ENCODE data around the gene METTL6. TPM values are rescaled to one million over a fixed set of nuclear protein-coding genes. Genes with fewer than 3 reads are reported as not detected.
A peak's percentile ranks its signal among the peaks of the same experiment; 100 is the strongest.
"Not testable (repeated sequence)": the region's sequence is repeated elsewhere in the genome, so short reads cannot be mapped to it uniquely, and the experiment has no call there.

The METTL6 gene
- total RNA-seq, 4 donors from 2014 or later: 6.8 to 16.3 (median 12.0) TPM

GRCh38 chr3:15368561-15369135 is 58.7 kb downstream of the METTL6 start:
- no peaks in the 10 kb centered on the region for H3K27me3 ChIP-seq
- TF ChIP-seq POLR2AphosphoS5 (IDR thresholded peaks at IDR 0.05) (no peak), EP300 (IDR thresholded peaks at IDR 0.05) (no peak), POLR2A (IDR thresholded peaks at IDR 0.05) (no peak), CTCF (IDR thresholded peaks at IDR 0.05) (no peak)
- 88% methylated on average over 6 of the region's 6 CpGs for WGBS
- peaks cover 10% of the 10 kb centered on the region for H3K4me1 ChIP-seq
- no peak overlapping the region for H3K27ac ChIP-seq
- H3K36me3 ChIP-seq: no peaks in the 10 kb centered on the region
- no peak overlapping the region for H3K4me3 ChIP-seq
- no peaks in the 10 kb centered on the region for H3K9me3 ChIP-seq
- no peak for DNase-seq (ENCODE audit: low spot score in 2 of 2)

- TF ChIP-seq EP300 (IDR thresholded peaks at IDR 0.05) (no peak), POLR2AphosphoS5 (IDR thresholded peaks at IDR 0.05) (no peak), POLR2A (IDR thresholded peaks at IDR 0.05) (no peak), CTCF (IDR thresholded peaks at IDR 0.05) (no peak)
- H3K27ac ChIP-seq: no peak overlapping the region
- H3K36me3 ChIP-seq: no peaks in the 10 kb centered on the region
- no peaks in the 10 kb centered on the region for H3K27me3 ChIP-seq
- no peak for DNase-seq (ENCODE audit: low spot score in 2 of 2)
- no peak overlapping the region for H3K4me3 ChIP-seq
- H3K4me1 ChIP-seq: peaks cover 24% of the 10 kb centered on the region
- no peaks in the 10 kb centered on the region for H3K9me3 ChIP-seq
- WGBS: 20% methylated on average over 1 of the region's 1 CpG
Measured at GRCh38 chr3:15367059-15367458, 60.3 kb downstream of the METTL6 start.

GRCh38 chr3:15364078-15364477 is 63.3 kb downstream of the METTL6 start:
- H3K4me3 ChIP-seq; H3K9me3 ChIP-seq; H3K27me3 ChIP-seq; H3K36me3 ChIP-seq; H3K27ac ChIP-seq; DNase-seq (ENCODE audit: low spot score in 2 of 2): not testable (repeated sequence)
- H3K4me1 ChIP-seq: peaks cover 42% of the 10 kb centered on the region
- WGBS: 30% methylated on average over 6 of the region's 6 CpGs

- H3K9me3 ChIP-seq: no peaks in the 10 kb centered on the region
- no peak for DNase-seq (ENCODE audit: low spot score in 2 of 2)
- H3K4me1 ChIP-seq: peaks cover 37% of the 10 kb centered on the region
- TF ChIP-seq POLR2A (IDR thresholded peaks at IDR 0.05) (no peak), EP300 (IDR thresholded peaks at IDR 0.05) (no peak), CTCF (IDR thresholded peaks at IDR 0.05) (no peak)
- 39% methylated on average over 11 of the region's 11 CpGs for WGBS
- H3K27ac ChIP-seq: peak overlapping the region; percentile 46
- no peaks in the 10 kb centered on the region for H3K36me3 ChIP-seq
- H3K27me3 ChIP-seq: no peaks in the 10 kb centered on the region
- no peak overlapping the region for H3K4me3 ChIP-seq
Measured at GRCh38 chr3:15361494-15362214, 65.7 kb downstream of the METTL6 start.

- DNase-seq (ENCODE audit: low spot score in 2 of 2): no peak
- Histone ChIP-seq H3K27ac (peak overlapping the region; percentile 46), H3K36me3 (no peaks in the 10 kb centered on the region), H3K4me1 (peaks cover 42% of the 10 kb centered on the region), H3K4me3 (no peak overlapping the region), H3K27me3 (no peaks in the 10 kb centered on the region), H3K9me3 (no peaks in the 10 kb centered on the region)
- WGBS: 43% methylated on average over 1 of the region's 1 CpG
- TF ChIP-seq POLR2AphosphoS5 (IDR thresholded peaks at IDR 0.05) (no peak), POLR2A (IDR thresholded peaks at IDR 0.05) (no peak), CTCF (IDR thresholded peaks at IDR 0.05) (no peak), EP300 (IDR thresholded peaks at IDR 0.05) (no peak)
Measured at GRCh38 chr3:15360788-15361493, 66.4 kb downstream of the METTL6 start.

Other genes starting within 250 kb of the METTL6 start
- gene CAPN7, start 221.3 kb downstream of the METTL6 start, total RNA-seq: 100 to 1,000 TPM in 1 of 4 donors, 10 to 100 TPM in 3; 32.0 to 112 (median 38.2) TPM
- gene SH3BP5, start 95.0 kb downstream of the METTL6 start, total RNA-seq: 10 to 100 TPM; 11.2 to 27.0 (median 17.8) TPM
- gene EAF1, start 54 bp upstream of the METTL6 start, total RNA-seq: 10 to 100 TPM; 33.4 to 52.3 (median 42.7) TPM
- 1 to 10 TPM in 2 of 4 donors, under 1 TPM in 2; 0.23 to 3.8 (median 1.1) TPM for gene COLQ, start 94.2 kb upstream of the METTL6 start, total RNA-seq
- 10 to 100 TPM; 13.1 to 33.0 (median 19.5) TPM for gene HACL1, start 174.0 kb upstream of the METTL6 start, total RNA-seq
- 10 to 100 TPM; 16.9 to 25.9 (median 19.1) TPM for gene BTD, start 174.2 kb upstream of the METTL6 start, total RNA-seq

All from suprapubic skin (tissue), 4 donors.